GM19035 (cell line): ENCODE results near the gene CALM3.
"Not testable (repeated sequence)": the region's sequence is repeated elsewhere in the genome, so short reads cannot be mapped to it uniquely, and the experiment has no call there.

Source experiments
- ATAC-seq: cut with Tn5 transposase; IDR thresholded peaks from one replicate; pipeline ENCODE4 v1.9.1; 2021; ENCODE audit not compliant: unreplicated experiment

Gene CALM3

DNA sequence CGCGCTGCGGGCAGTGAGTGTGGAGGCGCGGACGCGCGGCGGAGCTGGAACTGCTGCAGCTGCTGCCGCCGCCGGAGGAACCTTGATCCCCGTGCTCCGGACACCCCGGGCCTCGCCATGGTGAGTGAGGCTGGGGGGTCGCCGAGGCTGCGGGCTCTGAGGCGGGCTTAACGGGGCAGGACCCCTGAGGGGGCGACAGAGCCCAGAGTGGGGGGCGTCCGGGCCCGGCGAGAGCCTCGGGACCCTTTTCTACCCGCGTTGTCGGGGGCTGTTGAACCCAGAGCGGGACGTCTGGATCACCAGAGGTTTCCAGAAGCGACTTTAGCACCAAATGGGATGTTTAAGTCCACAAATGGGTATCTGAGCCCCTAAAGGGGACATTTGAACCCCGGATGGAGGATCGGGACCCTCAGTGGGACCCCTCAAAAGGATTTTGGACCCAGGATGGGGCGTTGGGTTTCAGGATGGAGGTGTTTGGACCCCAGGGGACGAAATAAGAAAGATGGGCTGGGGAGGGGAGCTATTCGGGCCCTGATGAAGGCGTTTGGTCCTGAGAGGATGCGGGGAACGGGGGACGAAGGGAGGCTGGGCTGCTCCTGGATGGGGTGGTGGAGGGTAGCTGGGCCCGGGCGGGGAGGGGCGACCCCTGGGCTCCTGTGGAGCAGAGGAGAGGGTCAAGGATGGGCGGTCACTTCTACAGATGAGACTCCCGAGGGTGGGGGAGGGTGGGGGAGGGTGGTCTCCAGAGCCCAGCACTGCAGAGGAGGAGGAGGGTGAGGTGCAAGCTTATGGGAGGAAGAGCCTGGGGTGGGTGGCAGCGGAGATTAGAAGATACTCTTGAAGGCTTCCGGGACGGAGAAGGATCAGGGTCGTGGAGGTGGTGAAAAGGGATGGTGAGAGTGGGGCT lies at the start of gene CALM3:
CALM3 (plus strand) TSS at position 13 of the 907 bp plus-strand sequence; CDS start at position 118, 105 bp downstream.
- no peak for ATAC-seq

DNA sequence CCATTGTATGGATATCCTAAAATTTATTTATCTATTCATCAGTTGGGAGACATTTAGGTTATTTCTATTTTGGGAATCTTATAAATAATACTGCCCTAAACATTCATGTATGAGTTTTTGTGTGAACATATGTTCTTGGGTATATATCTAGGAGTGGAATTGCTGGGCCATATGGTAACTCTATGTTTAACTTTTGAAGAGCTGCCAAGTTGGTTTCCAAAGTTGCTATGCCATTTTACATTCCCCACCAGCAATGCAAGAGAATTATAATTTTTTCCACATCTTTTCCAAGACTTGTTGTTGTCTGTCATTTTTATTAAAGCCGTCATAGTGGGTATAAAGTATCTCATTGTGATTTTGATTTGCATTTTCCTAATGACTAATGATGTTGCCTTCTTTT lies 48.2 kb upstream of the CALM3 start:
- no peak for ATAC-seq

DNA sequence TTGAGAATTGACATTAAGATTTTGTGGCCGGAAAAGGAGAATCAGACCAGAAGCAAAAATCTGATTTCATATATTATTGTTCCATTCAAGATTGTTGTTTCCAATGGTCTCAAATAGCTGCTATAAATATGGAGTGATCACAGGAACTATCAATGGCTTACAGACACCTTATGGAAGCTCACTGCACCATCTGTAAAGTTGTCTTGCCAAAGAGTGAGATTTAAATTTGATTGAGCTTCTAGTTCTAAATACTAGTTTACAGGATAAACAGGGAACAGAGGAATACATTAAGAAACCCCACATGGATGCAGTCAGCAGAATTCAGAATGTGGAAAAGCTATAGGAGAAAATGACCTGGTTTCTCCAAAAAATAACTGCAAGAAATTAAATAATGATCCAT lies 47.0 kb upstream of the CALM3 start:
- no peak for ATAC-seq

DNA sequence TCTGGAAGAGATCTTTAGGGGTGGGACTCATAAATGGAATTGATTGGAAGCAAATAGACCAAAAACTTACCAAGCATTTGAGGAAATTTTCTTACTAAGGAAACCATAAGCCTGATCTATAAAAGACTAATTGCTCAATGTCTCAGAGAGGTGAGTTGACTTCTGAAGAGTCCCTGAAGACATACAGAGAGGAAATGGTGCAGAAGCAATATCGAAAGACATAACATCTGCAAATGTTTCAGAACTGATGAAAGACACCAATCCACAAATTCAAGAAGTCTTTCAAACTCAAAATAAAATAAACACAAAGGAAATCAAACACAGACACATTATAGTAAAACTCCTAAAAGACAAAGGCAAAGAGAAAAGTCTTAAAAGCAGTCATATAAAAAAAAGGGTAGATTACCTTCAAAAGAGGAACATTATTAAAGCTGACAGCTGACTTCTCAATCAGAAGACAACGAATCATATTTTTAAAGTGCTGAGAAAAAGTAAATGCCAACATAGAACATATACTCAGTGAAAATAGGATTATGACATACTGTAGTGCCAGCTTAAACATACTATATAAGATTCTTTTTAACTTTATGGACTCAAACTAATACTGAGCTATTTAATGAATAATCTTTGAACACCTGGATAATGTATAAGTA lies 45.4 kb upstream of the CALM3 start:
- ATAC-seq, result no peak

DNA sequence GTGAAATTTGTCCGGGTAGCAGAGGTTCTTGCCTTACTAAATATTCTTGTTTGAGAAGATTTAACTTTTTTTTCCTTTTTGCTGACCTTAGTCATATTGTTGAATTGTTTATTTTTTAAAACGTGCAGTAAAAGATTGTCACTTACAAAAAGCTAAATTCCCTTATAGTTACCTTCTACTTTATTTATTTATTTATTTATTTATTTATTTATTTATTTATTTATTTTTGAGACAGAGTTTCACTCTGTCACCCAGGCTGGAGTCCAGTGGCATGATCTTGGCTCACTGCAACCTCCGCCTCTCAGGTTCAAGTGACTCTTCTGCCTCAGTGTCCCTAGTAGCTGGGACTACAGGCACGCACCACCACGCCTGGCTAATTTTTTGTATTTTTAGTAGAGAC lies 44.7 kb upstream of the CALM3 start:
- ATAC-seq, result not testable (repeated sequence)

DNA sequence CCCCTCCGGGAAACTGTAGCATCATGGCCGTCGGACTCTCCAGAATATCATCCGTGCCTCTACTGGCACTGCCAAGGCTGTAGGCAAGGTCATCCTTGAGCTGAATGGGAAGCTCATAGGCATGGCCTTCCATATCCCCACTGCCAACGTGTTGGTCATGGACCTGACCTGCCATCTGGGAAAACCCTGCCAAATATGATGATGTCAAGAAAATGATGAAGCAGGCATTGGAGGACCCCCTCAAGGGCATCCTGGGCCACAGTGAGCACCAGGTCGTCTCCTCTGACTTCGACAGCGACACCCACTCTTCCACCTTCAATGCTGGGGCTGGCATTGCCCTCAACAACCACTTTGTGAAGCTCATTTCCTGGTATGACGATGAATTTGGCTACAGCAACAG lies 41.9 kb upstream of the CALM3 start:
- ATAC-seq, result no peak

DNA sequence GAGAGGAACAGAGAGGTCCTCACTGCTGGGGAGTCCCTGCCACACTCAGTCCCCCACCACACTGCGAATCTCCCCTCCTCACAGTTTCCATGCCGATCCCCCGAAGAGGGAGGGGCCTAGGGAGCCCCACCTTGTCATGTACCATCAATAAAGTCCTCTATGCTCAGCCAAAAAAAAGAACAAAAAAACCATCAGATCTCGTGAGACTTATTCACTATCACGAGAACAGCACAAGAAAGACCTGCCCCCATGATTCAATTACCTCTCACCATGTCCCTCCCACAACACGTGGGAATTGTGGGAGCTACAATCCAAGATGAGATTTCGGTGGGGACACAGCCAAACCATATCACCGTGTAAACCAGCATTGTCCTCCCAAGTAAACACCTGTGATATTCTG lies 41.5 kb upstream of the CALM3 start:
- ATAC-seq, result not testable (repeated sequence)

DNA sequence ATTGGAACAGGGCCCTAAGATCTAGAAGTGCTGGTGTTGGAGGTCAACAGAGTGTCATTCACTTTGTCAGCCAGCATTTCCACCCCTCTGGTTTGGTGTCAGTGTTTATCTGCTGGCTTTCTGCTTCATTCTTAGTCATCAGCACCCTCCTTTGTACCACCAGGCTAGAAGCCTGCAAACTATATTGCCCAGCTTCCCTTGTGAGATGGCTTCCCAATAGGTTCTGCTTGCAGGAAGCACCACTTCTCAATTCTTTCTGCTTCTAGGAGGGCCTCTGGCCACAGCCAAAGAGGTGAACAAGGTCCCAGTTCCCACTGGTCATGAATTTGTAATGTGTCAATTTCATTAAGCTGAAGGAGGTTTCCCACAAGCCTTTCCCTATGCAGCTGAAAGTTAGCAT lies 36.4 kb upstream of the CALM3 start:
- ATAC-seq, result no peak

DNA sequence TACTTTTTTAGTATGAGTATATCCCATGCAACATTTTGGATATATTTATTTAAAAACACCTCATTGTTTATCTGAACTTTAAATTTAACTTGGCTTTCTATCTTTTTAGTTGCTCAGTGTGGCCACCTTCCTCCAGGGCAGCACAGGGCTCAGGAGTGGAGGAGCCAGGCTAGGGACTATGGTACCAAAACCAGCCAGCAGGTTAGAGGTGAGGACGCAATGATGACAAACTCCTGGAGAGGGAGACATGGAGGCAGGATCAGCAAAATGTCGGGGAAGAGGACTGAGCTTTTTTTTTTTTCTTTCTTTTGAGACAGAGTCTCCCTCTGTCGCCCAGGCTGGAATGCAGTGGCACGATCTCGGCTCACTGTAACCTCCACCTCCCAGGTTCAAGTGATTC lies 29.6 kb upstream of the CALM3 start:
- ATAC-seq, result no peak

DNA sequence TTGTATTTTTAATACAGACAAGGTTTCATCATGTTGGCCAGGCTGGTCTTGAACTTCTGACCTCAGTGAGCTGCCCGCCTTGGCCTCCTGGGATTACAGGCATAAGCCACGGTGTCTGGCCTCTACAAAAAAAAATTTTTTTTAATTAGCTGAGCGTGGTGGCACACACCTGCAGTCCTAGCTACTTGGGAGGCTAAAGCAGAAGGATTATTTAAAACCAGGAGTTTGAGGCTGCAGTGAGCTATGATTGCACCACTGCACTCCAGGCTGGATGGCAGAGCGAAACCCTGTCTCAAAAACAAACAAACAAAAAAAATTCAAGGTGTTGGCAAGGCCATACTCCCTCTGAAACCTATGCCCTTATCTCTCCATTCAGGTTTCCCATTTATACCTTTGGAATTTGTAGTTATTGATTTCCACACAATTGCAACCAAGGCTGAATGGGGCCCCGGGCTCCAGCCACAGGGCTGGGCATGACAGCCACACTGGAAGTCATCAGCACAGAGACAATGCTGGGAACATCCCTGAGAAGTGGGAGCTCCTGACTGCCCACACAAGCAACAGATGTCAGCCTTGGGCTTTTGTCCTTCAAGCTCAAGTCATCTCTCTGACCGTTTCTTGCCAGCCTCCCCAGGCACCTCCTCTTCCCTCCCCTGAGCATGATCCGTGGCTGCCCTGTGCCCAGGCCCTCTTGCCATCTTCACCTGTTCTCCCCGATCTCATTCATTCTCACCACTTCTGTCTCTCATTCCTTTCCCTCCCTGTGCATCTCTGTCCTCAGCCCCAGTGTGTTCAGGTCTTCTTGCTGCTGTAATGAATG lies 27.2 kb upstream of the CALM3 start:
- ATAC-seq, result no peak

DNA sequence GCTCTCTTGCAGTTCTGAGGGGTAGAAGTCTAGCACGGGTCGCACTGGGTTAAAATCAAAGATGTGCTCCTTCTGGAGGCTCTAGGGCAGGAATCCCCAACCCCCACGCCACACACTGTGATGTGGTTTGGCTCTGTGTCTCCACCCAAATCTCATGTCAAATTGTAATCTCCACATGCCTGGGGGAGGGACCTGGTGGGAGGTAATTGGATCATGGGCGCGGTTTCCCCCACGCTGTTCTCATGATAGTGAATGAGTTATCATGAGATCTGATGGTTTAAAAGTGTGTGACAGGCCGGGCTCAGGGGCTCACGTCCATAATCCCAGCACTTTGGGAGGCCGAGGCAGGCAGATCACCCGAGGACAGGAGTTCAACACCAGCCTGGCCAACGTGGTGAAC lies 26.6 kb upstream of the CALM3 start:
- ATAC-seq, result no peak

DNA sequence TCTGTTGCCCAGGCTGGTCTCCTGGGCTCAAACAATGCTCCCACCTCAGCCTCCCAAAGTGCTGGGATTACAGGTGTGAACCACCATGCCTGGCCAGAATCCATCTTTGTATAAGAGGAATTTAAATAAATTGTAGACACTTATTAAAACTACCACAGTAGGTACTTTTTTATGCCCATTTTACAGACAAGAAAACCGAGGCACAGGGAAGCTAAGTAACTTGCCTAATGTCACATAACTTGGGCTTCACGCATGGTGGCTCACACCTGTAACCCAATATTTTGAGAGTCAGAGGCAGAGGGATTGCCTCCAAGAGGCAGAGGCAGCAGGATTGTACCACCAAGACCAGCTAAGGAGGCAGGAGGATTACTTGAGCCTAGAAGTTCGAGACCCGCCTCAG lies 22.7 kb upstream of the CALM3 start:
- no peak for ATAC-seq

DNA sequence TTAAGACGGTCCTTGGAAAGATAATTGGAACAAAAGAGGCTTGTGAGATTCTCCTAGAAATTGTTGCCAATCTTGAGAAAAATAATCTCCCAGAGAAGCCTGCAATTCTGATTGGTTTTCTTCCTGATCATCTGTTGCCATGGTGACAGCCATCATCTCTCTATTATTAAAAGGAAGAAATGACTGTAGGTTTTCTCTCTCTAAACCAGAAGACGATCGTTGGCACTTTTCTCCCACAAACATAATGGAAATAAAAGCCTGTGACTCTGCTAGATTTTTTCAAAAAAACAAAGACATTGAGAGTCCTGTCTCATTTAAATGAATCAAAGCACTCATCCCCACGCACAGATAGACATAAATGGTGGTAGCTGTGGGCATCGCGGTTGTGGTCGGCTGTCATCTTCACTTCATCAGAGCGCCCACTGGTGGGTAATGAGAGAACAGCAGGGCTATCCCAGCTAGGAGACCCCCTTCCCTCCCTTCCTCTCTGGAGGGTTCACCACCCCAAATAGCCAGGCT lies 21.7 kb upstream of the CALM3 start:
- ATAC-seq, result no peak

DNA sequence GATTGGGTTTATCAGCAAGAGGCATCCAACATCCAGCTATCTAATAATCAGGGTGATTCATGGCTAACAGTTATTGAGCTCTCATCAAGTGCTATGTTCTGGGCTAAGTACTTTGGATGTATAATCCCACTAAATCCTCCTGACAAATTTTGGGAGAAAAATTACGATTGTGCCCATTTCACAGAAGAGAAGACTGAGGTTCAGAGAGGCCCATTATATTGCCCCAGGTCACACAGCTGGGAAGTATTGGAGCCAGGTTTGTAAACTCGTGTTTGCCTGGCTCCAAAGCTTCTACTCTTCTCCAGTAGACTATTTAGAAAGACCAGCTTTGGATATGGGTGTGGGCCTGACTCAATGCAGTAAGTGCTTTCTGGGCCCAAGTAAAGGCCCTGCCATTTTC lies 20.9 kb upstream of the CALM3 start:
- ATAC-seq, result no peak

DNA sequence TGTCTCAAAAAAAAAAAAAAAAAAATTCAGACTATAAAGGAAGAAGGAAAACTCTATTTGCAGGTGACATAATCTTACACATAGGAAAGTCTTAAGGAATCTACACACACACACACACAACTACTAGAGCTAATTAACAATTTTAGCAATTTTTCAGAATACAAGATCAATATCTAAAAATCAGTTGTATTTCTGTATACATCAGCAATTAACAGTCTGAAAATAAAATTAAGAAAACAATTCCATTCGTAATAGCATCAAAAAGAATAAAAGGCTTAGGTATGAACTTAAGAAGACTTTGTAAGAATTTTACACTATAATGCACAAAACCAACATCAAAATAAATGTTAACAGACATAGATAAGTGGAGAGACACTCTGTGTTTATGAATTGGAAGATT lies 15.6 kb upstream of the CALM3 start:
- no peak for ATAC-seq

DNA sequence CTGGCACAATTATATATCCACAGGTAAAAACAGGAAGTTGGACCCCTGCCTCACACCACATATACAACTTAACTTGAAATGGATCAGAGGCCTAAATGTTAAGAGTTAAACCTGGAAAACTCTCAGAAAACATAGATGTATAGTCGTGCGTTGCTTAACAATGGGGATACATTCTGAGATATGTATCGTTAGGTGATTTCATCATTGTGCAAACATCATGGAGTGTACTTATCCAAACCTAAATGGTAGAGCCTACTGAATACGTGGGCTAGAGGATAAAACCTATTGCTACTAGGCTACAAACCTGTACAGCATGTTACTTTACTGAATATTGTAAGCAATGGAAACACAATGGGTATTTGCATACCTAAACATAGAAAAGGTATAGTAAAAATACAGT lies 14.8 kb upstream of the CALM3 start:
- ATAC-seq, result no peak

DNA sequence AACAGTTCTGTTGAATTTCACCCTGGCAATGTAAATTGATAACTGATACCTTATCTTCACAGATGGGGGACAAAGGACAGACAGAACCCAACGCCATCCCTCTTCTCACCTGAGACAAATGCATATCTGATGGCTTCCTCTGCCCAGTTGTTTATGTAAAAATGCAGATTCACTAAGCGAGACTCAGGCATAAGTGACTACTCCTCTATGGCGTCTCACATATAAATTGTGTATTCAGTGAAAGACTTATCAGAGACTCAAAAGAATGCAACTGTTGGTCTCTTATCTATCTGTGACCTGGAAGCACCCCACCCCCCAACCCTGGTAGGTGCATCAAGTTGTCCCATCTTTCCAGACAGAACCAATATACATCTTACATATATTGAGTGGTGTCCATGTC lies 13.3 kb upstream of the CALM3 start:
- ATAC-seq, result no peak

DNA sequence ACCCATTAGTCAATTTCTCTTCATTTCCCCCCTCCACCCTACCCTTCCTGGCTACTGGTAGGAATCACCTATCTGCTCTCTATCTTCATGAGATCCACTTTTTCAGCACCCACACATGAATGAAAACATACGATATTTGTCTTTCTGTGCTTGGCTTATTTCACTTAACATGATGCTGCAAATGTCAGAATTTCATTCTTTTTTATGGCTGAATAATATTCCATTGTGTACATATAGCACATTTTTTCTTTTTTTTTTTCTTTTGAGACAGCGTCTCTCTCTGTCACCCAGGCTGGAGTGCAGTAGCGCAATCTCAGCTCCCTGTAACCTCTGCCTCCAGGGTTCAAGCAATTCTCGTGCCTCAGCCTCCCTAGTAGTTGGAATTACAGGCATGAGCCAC lies 9.9 kb upstream of the CALM3 start:
- ATAC-seq, result no peak

DNA sequence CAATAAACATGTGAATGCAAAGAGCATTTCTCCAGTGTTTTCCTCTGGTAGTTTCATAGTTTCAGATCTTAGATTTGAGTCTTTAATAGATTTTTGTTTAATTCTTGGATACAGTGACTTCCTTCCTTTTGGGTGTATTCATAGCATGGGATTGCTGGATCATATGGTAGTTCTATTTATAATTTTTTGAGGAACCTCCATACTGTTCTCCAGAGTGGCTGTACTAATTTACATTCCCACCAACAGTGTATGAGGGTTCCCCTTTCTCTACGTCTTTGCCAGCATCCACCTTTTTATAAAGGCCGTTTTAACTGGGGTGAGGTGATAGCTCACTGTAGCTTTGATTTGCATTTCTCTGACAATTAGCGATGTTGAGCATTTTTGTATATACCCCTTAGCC lies 9.3 kb upstream of the CALM3 start:
- ATAC-seq, result no peak

DNA sequence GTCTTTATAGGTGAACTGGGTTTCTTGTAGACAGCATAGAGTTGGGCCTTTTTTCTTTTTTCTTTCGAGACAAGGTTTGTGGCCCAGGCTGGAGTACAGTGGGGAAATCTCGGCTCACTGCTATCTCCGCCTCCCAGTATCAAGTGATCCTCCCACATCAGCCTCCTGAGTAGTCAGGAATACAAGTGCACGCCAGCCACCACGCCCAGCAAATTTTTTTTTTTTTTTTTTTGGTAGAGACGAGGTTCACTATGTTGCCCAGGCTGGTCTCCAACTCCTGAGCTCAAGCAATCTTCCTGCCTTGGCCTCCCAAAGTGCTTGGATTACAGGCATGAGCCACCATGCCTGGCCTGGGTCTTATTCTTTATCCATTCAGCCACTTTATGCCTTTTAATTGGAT lies 5.1 kb upstream of the CALM3 start:
- ATAC-seq, result no peak

DNA sequence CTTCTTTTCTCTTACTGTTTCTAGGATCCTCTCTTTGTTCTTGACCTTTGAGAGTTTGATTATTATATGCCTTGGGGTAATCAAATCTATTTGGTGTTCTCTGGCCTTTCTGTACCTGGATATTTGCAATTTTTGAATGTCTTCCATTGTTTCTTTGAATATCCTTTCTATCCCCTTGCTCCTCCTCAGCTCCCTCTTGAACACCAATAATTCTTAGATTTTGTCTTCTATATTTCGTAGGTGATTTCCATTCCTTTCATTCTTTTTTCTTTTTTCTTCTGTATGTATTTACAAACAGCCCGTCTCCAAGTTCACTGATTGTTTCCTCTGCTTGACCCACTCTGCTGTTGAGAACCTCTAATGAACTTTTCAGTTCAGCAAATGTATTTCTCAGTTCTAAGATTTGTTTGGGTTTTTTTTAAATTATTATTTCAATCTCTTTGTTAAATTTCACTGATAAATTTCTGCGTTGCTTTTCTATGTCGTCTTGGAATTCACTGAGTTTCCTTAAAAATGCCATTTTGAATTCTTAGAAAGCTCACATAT lies 2.7 kb upstream of the CALM3 start:
- no peak for ATAC-seq
